Suprapubic skin (tissue), 4 donors: ENCODE results near the gene EEF1A2. TPM values are rescaled to one million over a fixed set of nuclear protein-coding genes. Genes with fewer than 3 reads are reported as not detected.

Experiments
- DNase-seq, 2 donors: peaks; one replicate each; pipeline ENCODE4 v3.0.0-alpha.2; 2019; ENCODE audit warnings: low spot score in 2 of 2
- H3K27ac ChIP-seq: fragments of 200-600 bp; sonication (generic); one replicate; pipeline ENCODE4 v1.5.1; 2019
- H3K27me3 ChIP-seq: fragments of 200-600 bp; sonication (generic); one replicate; pipeline ENCODE4 v1.5.1; 2019
- H3K36me3 ChIP-seq: fragments of 200-600 bp; sonication (generic); one replicate; pipeline ENCODE4 v1.5.1; 2019
- H3K4me1 ChIP-seq: fragments of 200-600 bp; sonication (generic); one replicate; pipeline ENCODE4 v1.5.1; 2019
- H3K4me3 ChIP-seq: fragments of 200-600 bp; sonication (generic); one replicate; pipeline ENCODE4 v1.5.1; 2019; ENCODE audit warnings: mild to moderate bottlenecking
- H3K9me3 ChIP-seq: fragments of 200-600 bp; sonication (generic); one replicate; pipeline ENCODE4 v1.5.1; 2019
- EP300 ChIP-seq: sonication (generic); formaldehyde crosslinking; IDR thresholded peaks from one replicate; pipeline ENCODE4 v1.6.1; 2017; ENCODE audit warnings: antibody characterized with exemption
- POLR2A ChIP-seq, 2 donors: fragments of 450-650 bp; IDR thresholded peaks; one replicate each; pipeline ENCODE4 v1.6.1; 2017; ENCODE audit warnings: antibody characterized with exemption in 2 of 2, mild to moderate bottlenecking in 2 of 2, moderate library complexity in 2 of 2
- POLR2AphosphoS5 ChIP-seq, 3 donors: sonication (generic); formaldehyde crosslinking; IDR thresholded peaks; one replicate each; pipeline ENCODE4 v1.6.1; 2017; ENCODE audit warnings: antibody characterized with exemption in 3 of 3
- WGBS: methylation state at CpG from one replicate; pipeline ENCODE4 v1.1.5; 2018; 5-methylcytosine and 5-hydroxymethylcytosine counted together
- total RNA-seq, 4 donors: library from RNA; depleted of rRNA; stranded (reverse); fragments of >200 nt; gene quantifications; one replicate each; pipeline ENCODE4 v1.1.0, GENCODE V29; 2016
- TF ChIP-seq, protein P1 (sequence below), 2 donors: fragments of 200-600 bp in 1 of 2; fragments of 450-650 bp in 1 of 2; sonication (generic) in 1 of 2; IDR thresholded peaks; one replicate each; pipeline ENCODE4 v1.5.1; 2016 to 2019; ENCODE audit warnings: antibody characterized with exemption in 2 of 2, mild to moderate bottlenecking in 1 of 2, moderate library complexity in 1 of 2

EEF1A2 gene
- total RNA-seq, 4 donors from 2014 or later: 4.8 to 13.4 (median 12.0) TPM

DNA sequence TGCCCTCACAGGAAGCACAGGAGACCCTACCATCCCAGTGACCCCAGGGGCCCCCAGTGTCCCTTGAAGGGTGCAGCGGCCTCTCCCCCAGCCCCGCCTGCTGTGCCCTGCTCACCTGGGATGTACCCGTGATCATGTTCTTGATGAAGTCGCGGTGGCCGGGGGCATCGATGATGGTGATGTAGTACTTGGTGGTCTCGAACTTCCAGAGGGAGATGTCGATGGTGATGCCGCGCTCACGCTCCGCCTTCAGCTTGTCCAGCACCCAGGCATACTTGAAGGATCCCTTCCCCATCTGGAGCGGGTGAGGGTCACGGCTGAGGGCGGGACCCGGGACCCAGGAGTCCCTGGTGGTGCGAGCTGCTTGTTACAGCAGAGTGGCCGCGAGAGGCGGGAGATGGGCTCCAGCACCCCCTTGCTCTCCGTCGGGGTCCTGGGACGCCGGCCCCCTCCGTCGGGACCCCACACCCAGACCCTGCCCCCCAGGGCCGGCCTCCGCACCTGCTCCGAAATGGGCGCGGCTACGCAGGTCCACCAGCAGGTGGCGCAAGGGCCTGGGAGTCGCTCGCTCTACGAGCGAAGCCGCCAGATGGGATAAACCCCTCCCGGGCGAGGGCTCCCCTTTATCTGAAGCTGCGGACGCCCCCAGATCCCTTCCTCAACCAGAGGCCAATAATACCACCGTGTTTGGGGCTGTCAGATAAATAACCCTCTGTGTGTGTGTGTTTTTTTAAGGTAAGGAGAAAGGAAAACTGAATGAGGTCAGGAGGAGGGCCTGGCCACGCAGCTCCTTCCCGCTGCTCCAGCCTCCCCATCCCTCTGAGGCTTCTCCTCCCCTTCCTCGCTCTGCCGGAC lies 2.9 kb downstream of the EEF1A2 start:
- 28% methylated on average over 14 of the region's 48 CpGs for WGBS
- TF ChIP-seq POLR2AphosphoS5 (IDR thresholded peaks at IDR 0.05) (no peak), EP300 (no peak)
- TF ChIP-seq, protein P1, sequence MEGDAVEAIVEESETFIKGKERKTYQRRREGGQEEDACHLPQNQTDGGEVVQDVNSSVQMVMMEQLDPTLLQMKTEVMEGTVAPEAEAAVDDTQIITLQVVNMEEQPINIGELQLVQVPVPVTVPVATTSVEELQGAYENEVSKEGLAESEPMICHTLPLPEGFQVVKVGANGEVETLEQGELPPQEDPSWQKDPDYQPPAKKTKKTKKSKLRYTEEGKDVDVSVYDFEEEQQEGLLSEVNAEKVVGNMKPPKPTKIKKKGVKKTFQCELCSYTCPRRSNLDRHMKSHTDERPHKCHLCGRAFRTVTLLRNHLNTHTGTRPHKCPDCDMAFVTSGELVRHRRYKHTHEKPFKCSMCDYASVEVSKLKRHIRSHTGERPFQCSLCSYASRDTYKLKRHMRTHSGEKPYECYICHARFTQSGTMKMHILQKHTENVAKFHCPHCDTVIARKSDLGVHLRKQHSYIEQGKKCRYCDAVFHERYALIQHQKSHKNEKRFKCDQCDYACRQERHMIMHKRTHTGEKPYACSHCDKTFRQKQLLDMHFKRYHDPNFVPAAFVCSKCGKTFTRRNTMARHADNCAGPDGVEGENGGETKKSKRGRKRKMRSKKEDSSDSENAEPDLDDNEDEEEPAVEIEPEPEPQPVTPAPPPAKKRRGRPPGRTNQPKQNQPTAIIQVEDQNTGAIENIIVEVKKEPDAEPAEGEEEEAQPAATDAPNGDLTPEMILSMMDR (IDR thresholded peaks at IDR 0.05): peak; percentile 63 to 94
- H3K27ac ChIP-seq: no peak overlapping the region
- H3K9me3 ChIP-seq: no peaks in the 10 kb centered on the region
- peak overlapping the region; percentile 36 for H3K4me3 ChIP-seq
- H3K36me3 ChIP-seq: no peaks in the 10 kb centered on the region
- H3K4me1 ChIP-seq: peaks cover 36% of the 10 kb centered on the region
- H3K27me3 ChIP-seq: peaks cover 70% of the 10 kb centered on the region
- DNase-seq: peak in 1 of 2 donors; percentile 71

DNA sequence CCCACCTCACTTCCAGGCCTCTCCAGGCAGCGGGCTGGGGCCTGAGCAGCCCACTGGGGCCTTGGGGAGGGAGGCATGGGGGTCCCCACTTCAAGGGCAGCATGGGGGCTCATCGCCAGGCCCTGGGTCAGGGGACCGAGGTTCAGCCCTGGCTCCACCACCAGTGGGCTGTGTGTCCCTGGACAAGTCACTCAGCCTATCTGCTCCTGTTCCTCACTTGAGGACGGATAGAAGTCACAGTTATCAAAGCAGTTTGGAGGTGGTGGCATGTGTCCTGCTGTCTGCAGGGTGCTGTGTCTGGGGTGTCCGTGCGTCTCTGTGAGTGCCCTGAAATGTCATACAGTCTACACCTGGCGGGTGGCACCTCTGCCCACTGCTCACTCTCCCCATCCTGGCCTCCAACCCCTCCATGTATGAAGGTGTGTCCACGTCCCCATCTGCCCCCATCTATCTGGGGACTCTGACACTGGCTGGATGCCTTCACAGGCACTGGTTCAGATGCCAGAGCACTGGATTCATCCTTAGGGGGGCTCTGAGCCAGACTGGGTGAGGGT lies 3.6 kb downstream of the EEF1A2 start:
- no peaks in the 10 kb centered on the region for H3K9me3 ChIP-seq
- no peak overlapping the region for H3K27ac ChIP-seq
- H3K36me3 ChIP-seq: no peaks in the 10 kb centered on the region
- no peak for DNase-seq
- peaks cover 70% of the 10 kb centered on the region for H3K27me3 ChIP-seq
- TF ChIP-seq, protein P1 (IDR thresholded peaks at IDR 0.05): no peak
- TF ChIP-seq POLR2AphosphoS5 (IDR thresholded peaks at IDR 0.05) (no peak), POLR2A (IDR thresholded peaks at IDR 0.05) (no peak), EP300 (no peak)
- H3K4me3 ChIP-seq: no peak overlapping the region
- WGBS: 50% methylated on average over 1 of the region's 8 CpGs
- H3K4me1 ChIP-seq: peaks cover 36% of the 10 kb centered on the region

DNA sequence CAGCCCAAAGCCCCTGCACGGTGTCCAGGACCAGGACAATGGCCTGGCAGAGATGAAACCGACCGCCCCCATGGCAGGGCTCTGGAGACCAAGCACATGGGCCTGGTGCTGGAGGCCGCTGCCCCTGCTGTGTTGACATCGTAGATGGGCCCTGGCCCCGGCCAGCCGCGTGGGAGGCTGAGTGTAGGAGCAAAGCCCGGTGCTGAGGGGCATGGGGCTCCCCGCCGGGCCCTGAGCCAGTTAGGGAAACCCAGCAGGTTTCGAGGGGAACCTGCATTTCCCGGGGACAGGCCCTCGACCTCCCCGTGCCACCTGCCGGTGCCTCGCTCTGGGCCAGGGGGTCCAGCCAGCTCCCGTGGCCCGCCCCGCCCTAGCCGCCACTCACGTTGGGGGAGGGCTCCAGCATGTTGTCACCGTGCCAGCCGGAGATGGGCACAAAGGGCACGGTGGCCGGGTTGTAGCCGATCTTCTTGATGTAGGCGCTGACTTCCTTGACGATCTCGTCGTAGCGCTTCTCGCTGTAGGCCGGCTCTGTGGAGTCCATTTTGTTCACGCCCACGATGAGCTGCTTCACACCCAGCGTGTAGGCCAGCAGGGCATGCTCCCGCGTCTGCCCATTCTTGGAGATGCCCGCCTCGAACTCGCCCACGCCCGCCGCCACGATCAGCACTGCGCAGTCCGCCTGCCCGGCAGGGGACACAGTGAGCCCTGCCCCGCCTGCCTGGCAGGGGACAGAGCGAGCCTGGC lies 4.3 kb downstream of the EEF1A2 start:
- no peak for TF ChIP-seq EP300
- no peak for TF ChIP-seq POLR2AphosphoS5 (IDR thresholded peaks at IDR 0.05)
- no peak for TF ChIP-seq POLR2A (IDR thresholded peaks at IDR 0.05)
- TF ChIP-seq, protein P1 (IDR thresholded peaks at IDR 0.05): no peak
- DNase-seq: no peak
- Histone ChIP-seq H3K4me3 (no peak overlapping the region), H3K4me1 (peaks cover 34% of the 10 kb centered on the region), H3K36me3 (no peaks in the 10 kb centered on the region), H3K9me3 (no peaks in the 10 kb centered on the region), H3K27me3 (peaks cover 70% of the 10 kb centered on the region), H3K27ac (no peak overlapping the region)
- 85% methylated on average over 28 of the region's 51 CpGs for WGBS

DNA sequence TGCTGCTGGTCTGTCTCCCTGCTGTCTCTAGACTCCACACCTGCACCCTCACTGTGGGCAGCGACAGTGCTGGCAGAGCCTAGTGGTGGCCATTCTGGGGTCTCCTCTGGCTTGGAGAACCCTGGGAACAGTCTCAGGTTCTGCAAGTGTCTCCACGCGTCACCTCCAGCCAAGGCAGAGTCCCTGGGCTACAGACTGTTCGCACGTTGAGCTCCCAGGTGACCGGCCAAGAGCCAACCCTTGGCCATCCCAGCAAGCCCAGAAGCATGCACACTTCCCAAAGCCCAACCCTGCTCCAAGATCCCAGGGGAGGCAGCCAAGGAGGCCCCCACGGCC lies 4.8 kb downstream of the EEF1A2 start:
- Histone ChIP-seq H3K27ac (no peak overlapping the region), H3K27me3 (peaks cover 70% of the 10 kb centered on the region)
- WGBS: no CpG with 5 or more reads among the region's 7 CpGs

More for the DNA sequence above, 4.8 kb downstream of the EEF1A2 start:
- DNase-seq: no peak
- H3K4me3 ChIP-seq: no peak overlapping the region
- H3K4me1 ChIP-seq: peaks cover 28% of the 10 kb centered on the region
- TF ChIP-seq POLR2A (IDR thresholded peaks at IDR 0.05) (no peak), EP300 (no peak), POLR2AphosphoS5 (IDR thresholded peaks at IDR 0.05) (no peak)
- TF ChIP-seq, protein P1 (IDR thresholded peaks at IDR 0.05): no peak
- H3K9me3 ChIP-seq: no peaks in the 10 kb centered on the region
- H3K36me3 ChIP-seq: no peaks in the 10 kb centered on the region
